Spleen (tissue), 7 donors: ENCODE measurements around the gene VMP1.

Experiments
- POLR2A ChIP-seq, 3 donors: fragments of 450-650 bp; IDR thresholded peaks; one replicate each; pipeline ENCODE4 v1.5.1; 2017; ENCODE audit warnings: antibody characterized with exemption in 3 of 3, mild to moderate bottlenecking in 1 of 3
- POLR2AphosphoS5 ChIP-seq, 3 donors: sonication (generic); formaldehyde crosslinking; IDR thresholded peaks; one replicate each; pipeline ENCODE4 v1.5.1; 2017; ENCODE audit warnings: antibody characterized with exemption in 3 of 3
- TF ChIP-seq, protein P1 (sequence below), 11 experiments: fragments of 200-600 bp in 7 of 11; fragments of 450-650 bp in 4 of 11; sonication (generic) in 4 of 11; IDR thresholded peaks in 8 of 11; conservative IDR thresholded peaks in 3 of 11; 1 replicate in 7 of 11; 2 replicates in 4 of 11; pipeline versions ENCODE4 v1.4.0 to v1.8.0; 2016 to 2021; ENCODE audit warnings: antibody characterized with exemption in 11 of 11, inconsistent platforms in 4 of 11, mild to moderate bottlenecking in 1 of 11
- donor health status: DM: no; HTN: no; CAD: no; lungs with moderate emphysema.
- donor health status: DM: no; HTN: no; CAD: no.
- donor health status: DM: no; HTN: no; CAD: no.

DNA sequence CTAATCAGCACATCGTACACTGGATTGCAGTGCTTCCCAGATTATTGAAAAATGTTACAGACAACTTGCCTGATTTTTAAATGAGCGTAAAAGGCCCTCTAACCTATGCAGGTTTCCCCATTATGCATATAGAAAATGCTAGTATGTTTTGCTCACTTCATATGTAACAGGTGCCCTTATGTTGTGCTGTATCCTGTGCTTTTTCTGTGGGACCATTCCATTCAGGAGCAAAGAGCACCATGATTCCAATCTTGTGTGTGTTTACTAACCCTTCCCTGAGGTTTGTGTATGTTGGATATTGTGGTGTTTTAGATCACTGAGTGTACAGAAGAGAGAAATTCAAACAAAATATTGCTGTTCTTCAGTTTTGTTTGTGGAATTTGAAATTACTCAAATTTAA lies 13.1 kb upstream of the VMP1 start:
- TF ChIP-seq, protein P1, sequence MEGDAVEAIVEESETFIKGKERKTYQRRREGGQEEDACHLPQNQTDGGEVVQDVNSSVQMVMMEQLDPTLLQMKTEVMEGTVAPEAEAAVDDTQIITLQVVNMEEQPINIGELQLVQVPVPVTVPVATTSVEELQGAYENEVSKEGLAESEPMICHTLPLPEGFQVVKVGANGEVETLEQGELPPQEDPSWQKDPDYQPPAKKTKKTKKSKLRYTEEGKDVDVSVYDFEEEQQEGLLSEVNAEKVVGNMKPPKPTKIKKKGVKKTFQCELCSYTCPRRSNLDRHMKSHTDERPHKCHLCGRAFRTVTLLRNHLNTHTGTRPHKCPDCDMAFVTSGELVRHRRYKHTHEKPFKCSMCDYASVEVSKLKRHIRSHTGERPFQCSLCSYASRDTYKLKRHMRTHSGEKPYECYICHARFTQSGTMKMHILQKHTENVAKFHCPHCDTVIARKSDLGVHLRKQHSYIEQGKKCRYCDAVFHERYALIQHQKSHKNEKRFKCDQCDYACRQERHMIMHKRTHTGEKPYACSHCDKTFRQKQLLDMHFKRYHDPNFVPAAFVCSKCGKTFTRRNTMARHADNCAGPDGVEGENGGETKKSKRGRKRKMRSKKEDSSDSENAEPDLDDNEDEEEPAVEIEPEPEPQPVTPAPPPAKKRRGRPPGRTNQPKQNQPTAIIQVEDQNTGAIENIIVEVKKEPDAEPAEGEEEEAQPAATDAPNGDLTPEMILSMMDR (IDR thresholded peaks at IDR 0.05 in 8 of 11, conservative IDR thresholded peaks at IDR 0.05 in 3 of 11) = no peak
- no peak for TF ChIP-seq POLR2AphosphoS5 (IDR thresholded peaks at IDR 0.05)
- no peak for TF ChIP-seq POLR2A (IDR thresholded peaks at IDR 0.05)
